MM.1S (cell line): ENCODE data around the gene ZNF107.

Experiments used
- CTCF ChIP-seq: fragments of 300-600 bp; sonication (generic); IDR thresholded peaks from 2 replicates; pipeline ENCODE4 v1.5.1; 2016; ENCODE audit warnings: antibody characterized with exemption, low read length, mixed read lengths
- EZH2 ChIP-seq: fragments of 300-600 bp; sonication (generic); optimal IDR thresholded peaks from 2 replicates; pipeline ENCODE3; 2017; ENCODE audit warnings: low read depth, mild to moderate bottlenecking, antibody characterized with exemption, low read length, mixed read lengths

- no peak for TF ChIP-seq CTCF
- TF ChIP-seq EZH2 = no peak
Measured at GRCh38 chr7:64733550-64734240, 67.8 kb downstream of the ZNF107 start.
